Panc1 (cell line): ENCODE data around the gene TTC28.

ENCODE experiments used
- CTCF ChIP-seq: fragments of 450-650 bp; IDR thresholded peaks from 2 replicates; pipeline ENCODE4 v1.5.1; 2017; ENCODE audit warnings: mild to moderate bottlenecking
- POLR2AphosphoS5 ChIP-seq: IDR thresholded peaks from 2 replicates; pipeline ENCODE4 v1.6.1; 2012; ENCODE audit warnings: mild to moderate bottlenecking, low read depth, low read length, moderate library complexity
- SIN3A ChIP-seq: IDR thresholded peaks from 2 replicates; pipeline ENCODE4 v1.6.1; 2012; ENCODE audit warnings: low read depth, mild to moderate bottlenecking, low read length, moderate library complexity, borderline replicate concordance; ENCODE audit not compliant: insufficient read depth
- TCF7L2 ChIP-seq: IDR thresholded peaks from 2 replicates; pipeline ENCODE4 v1.6.1; 2011; ENCODE audit warnings: mild to moderate bottlenecking, low read depth, low read length, inconsistent platforms
- TF ChIP-seq, protein P1 (sequence below), 2 experiments: IDR thresholded peaks; 2 replicates each; pipeline ENCODE4 v1.6.1; 2011 to 2012; ENCODE audit warnings: low read depth in 2 of 2, control low read depth in 1 of 2, low read length in 1 of 2, mild to moderate bottlenecking in 1 of 2, moderate library complexity in 1 of 2; ENCODE audit not compliant: insufficient read depth in 1 of 2

DNA sequence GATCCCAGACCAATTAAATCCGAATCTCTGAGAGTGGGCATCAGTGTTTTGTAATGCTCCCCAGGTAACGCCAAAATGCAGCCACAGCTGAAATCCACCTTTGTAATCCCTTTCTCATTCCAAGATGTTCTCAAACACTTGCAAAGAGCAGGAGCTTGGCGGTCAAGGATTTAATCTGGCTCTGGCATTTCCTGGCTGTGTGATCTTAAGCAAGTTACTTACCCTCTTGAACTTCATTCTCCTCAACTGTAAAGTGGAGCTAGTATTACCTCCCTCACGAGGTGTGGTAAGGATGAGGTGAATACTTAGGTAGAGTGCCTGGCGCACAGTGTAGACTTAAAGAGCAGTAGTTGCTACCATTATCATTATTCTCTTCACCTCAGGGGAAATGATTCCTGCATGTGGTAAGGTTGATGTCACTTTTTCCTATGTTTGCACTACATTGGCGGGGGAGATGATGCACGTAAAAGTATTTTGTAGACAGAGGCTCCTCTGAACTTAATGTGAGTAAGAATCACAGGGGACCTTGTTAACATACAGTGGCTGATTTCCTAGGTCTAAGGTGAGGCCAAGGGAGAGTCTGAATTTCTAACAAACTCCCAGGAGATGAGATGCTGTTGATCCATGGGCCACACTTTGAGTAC, 550.2 kb downstream of the TTC28 start:
- TF ChIP-seq CTCF = no peak
- TF ChIP-seq, protein P1, sequence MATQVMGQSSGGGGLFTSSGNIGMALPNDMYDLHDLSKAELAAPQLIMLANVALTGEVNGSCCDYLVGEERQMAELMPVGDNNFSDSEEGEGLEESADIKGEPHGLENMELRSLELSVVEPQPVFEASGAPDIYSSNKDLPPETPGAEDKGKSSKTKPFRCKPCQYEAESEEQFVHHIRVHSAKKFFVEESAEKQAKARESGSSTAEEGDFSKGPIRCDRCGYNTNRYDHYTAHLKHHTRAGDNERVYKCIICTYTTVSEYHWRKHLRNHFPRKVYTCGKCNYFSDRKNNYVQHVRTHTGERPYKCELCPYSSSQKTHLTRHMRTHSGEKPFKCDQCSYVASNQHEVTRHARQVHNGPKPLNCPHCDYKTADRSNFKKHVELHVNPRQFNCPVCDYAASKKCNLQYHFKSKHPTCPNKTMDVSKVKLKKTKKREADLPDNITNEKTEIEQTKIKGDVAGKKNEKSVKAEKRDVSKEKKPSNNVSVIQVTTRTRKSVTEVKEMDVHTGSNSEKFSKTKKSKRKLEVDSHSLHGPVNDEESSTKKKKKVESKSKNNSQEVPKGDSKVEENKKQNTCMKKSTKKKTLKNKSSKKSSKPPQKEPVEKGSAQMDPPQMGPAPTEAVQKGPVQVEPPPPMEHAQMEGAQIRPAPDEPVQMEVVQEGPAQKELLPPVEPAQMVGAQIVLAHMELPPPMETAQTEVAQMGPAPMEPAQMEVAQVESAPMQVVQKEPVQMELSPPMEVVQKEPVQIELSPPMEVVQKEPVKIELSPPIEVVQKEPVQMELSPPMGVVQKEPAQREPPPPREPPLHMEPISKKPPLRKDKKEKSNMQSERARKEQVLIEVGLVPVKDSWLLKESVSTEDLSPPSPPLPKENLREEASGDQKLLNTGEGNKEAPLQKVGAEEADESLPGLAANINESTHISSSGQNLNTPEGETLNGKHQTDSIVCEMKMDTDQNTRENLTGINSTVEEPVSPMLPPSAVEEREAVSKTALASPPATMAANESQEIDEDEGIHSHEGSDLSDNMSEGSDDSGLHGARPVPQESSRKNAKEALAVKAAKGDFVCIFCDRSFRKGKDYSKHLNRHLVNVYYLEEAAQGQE (IDR thresholded peaks at IDR 0.05; ENCODE audit: insufficient read depth in 1 of 2, low read depth in 2 of 2, low read length in 1 of 2) = no peak
- no peak for TF ChIP-seq POLR2AphosphoS5
- no peak for TF ChIP-seq SIN3A
- no peak for TF ChIP-seq TCF7L2
